ENCODE data around the gene CFAP90.

The CFAP90 gene

DNA sequence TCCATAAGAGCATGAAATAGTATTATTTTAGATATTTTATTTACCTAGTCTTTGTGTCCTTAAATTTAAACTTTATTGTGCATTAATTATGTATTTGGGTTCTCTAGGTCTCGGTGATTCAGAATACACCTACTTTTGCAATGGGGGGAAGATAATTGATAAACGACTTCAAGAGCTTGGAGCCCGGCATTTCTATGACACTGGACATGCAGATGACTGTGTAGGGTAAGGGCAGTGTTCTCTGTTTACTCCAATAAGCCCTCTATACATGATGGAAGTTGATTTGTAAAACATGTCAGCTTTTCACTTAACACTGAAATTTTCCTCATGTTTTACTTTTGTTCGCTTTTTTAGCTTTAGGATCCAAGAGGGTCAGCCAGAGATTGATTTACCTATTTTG lies 24.2 kb upstream of the CFAP90 start:
- TF ChIP-seq CTCF (IDR thresholded peaks at IDR 0.05; ENCODE audit: insufficient read depth, low read depth, low read length, missing control alignments), result no peak
- no peak for DNase-seq (ENCODE audit: low read depth)
- H3K4me3 ChIP-seq (ENCODE audit: low read length), result no peak overlapping the region

GRCh38 chr5:7874639-7875038 lies 23.7 kb upstream of the CFAP90 start:
- no peak for DNase-seq (ENCODE audit: low read depth)
- no peak overlapping the region for H3K4me3 ChIP-seq (ENCODE audit: low read length)
- TF ChIP-seq CTCF (IDR thresholded peaks at IDR 0.05; ENCODE audit: insufficient read depth, low read depth, low read length, missing control alignments), result no peak

GRCh38 chr5:7873216-7873615 lies 22.3 kb upstream of the CFAP90 start:
- TF ChIP-seq CTCF (IDR thresholded peaks at IDR 0.05; ENCODE audit: insufficient read depth, low read depth, low read length, missing control alignments), result no peak
- DNase-seq (ENCODE audit: low read depth), result no peak
- no peak overlapping the region for H3K4me3 ChIP-seq (ENCODE audit: low read length)

DNA sequence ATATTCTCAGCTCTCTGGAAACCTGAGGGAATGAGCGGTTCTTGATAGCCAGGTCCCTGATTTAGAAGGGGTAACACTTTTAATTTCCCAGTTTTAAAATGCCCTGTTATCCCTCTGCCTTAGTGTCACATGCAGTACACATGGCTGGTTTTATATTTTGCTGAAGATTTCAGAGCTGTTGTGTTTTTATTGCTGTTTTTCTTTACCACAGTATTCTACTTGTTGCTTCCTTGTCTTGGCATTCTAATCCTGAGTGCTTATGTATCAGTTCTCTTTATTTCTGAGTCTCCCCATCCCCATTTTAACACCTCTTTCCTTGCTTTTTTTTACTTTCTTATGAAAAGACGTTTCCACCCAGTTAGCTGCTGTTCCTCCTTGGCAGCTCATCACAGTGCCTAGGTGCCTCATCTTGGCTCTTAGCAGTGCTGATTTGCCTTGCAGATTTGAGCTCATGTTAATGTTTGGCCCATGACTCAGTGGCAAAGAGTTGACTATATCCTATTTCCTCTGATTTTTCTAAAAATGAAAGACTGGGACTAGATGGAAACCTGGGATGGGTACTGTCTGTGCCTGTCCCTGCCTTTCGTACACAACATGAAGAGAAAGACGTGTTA lies 21.7 kb upstream of the CFAP90 start:
- peak; percentile 18 for DNase-seq (ENCODE audit: low read depth)
- TF ChIP-seq CTCF (IDR thresholded peaks at IDR 0.05; ENCODE audit: insufficient read depth, low read depth, low read length, missing control alignments), result no peak
- H3K4me3 ChIP-seq (ENCODE audit: low read length), result no peak overlapping the region

DNA sequence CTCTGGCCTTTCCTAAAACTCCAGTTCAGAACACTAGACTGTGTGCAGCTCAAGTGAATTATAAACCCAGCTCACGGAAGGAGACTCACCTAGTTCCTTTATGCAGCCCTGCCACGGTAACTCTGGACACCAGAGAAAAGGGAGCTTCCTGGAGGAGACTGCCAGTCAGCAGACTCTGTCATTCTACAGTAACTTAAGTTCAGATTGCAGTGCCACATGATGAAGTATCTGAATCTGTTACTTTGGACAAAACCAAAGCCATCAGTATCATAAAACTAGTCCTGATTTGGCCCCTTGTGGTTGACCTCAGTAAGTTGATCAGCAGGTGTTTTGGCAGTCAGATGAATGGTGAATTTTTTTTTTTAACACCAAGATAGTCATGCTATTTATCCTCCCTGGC lies 20.7 kb upstream of the CFAP90 start:
- H3K4me3 ChIP-seq (ENCODE audit: low read length), result no peak overlapping the region
- no peak for DNase-seq (ENCODE audit: low read depth)
- TF ChIP-seq CTCF (IDR thresholded peaks at IDR 0.05; ENCODE audit: insufficient read depth, low read depth, low read length, missing control alignments), result no peak

DNA sequence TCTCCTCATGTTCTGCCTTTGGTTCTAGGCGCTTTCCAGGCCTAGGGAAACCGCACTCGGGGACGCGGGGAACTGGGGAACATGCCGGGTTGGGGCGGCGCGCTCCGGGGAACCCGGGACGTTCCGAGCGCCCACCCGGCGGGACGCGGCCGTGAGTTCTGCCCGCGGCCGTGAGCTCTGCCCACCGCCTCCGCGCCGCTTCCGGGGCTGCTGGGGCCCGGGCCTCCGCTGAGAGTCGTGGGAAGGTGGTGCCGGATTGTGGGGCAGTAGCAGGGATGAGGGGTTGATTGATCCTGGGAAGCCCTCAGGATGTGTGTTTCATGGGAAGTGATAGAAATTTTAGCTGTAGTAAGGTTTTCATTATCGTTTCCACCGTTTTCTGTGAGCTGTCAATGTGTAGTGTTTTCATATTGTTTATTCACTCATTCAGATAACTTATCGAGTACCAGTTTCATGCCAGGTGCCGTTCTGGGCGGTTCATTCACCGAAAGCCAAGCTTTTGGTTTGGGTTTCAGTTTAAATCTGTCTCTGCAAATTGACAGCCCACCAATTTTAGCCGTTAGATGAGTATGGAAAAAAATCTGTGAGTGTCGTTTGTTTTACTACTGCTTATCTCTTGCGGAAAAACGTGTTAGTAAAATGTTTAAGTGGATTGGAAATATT lies 18.7 kb upstream of the CFAP90 start:
- peak overlapping the region; percentile 62 for H3K4me3 ChIP-seq (ENCODE audit: low read length)
- DNase-seq (ENCODE audit: low read depth), result peak; percentile 20
- no peak for TF ChIP-seq CTCF (IDR thresholded peaks at IDR 0.05; ENCODE audit: insufficient read depth, low read depth, low read length, missing control alignments)

Data from epithelial cell of esophagus (primary cell).